ENCODE data around the gene RPGRIP1L. TPM values are rescaled to one million over a fixed set of nuclear protein-coding genes. Genes with fewer than 3 reads are reported as not detected.

The RPGRIP1L gene
- total RNA-seq, 1 experiment from 2014 or later: 16.1 TPM

DNA sequence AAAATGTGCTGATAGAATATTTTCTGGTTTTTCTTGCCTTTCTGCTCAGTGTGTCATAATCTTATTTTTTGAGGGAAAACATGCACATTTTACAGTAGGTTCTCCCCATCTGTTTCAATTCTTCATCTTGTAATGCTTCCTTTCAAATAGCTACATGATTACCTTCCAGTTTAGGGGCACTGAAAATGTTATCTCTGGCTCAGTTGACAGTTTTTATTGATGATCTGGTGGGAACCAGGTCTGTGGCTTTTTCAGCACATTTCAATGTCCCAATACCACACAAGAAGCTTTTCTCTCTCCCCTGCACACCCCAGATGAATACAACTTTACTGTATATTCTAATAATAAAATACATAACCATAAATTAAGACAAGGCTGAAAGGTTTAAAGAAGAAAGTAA lies 36.8 kb upstream of the RPGRIP1L start:
- no peak for DNase-seq
- Histone ChIP-seq H3K9me3 (no peaks in the 10 kb centered on the region), H3K27me3 (replicated peaks; ENCODE audit: control insufficient read depth, insufficient read depth, low read length) (no peaks in the 10 kb centered on the region), H3K36me3 (ENCODE audit: control insufficient read depth, insufficient read depth, low read length) (no peaks in the 10 kb centered on the region), H3K4me3 (ENCODE audit: low read depth, low read length) (no peak overlapping the region), H3K4me1 (peaks cover 13% of the 10 kb centered on the region)
- ChIA-PET CTCF (interaction anchor here (1.0 kb wide), 1 partner anchor 191 kb away, joined by 3 read pairs; no protein-coding TSS in a partner anchor), POLR2A (no interaction called here)
- peaks cover 40% of the 10 kb centered on the region for H3K4me1 Mint-ChIP-seq (ENCODE audit: low read depth, unreplicated experiment)
- H3K9me3 Mint-ChIP-seq (ENCODE audit: unreplicated experiment): no peaks in the 10 kb centered on the region
- TF ChIP-seq, protein P1, sequence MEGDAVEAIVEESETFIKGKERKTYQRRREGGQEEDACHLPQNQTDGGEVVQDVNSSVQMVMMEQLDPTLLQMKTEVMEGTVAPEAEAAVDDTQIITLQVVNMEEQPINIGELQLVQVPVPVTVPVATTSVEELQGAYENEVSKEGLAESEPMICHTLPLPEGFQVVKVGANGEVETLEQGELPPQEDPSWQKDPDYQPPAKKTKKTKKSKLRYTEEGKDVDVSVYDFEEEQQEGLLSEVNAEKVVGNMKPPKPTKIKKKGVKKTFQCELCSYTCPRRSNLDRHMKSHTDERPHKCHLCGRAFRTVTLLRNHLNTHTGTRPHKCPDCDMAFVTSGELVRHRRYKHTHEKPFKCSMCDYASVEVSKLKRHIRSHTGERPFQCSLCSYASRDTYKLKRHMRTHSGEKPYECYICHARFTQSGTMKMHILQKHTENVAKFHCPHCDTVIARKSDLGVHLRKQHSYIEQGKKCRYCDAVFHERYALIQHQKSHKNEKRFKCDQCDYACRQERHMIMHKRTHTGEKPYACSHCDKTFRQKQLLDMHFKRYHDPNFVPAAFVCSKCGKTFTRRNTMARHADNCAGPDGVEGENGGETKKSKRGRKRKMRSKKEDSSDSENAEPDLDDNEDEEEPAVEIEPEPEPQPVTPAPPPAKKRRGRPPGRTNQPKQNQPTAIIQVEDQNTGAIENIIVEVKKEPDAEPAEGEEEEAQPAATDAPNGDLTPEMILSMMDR (IDR thresholded peaks at IDR 0.05; ENCODE audit: insufficient read depth in 1 of 2, low read depth in 1 of 2, low read length in 1 of 2, severe bottlenecking in 1 of 2, unreplicated experiment in 1 of 2): no peak
- H3K27ac Mint-ChIP-seq (ENCODE audit: unreplicated experiment): no peak overlapping the region
- no peaks in the 10 kb centered on the region for H3K27me3 Mint-ChIP-seq (ENCODE audit: insufficient read depth, unreplicated experiment)
- intact Hi-C loops (cut with micrococcal nuclease; ENCODE audit: unreplicated experiment): loop anchor here (5.0 kb wide), 1 partner anchor 48 kb away; no protein-coding TSS in a partner anchor
- no TSS peak for BruUV-seq (replicated peaks)
- H3K4me3 Mint-ChIP-seq (ENCODE audit: unreplicated experiment): no peak overlapping the region
- H3K36me3 Mint-ChIP-seq (ENCODE audit: insufficient read depth, unreplicated experiment): no peaks in the 10 kb centered on the region

DNA sequence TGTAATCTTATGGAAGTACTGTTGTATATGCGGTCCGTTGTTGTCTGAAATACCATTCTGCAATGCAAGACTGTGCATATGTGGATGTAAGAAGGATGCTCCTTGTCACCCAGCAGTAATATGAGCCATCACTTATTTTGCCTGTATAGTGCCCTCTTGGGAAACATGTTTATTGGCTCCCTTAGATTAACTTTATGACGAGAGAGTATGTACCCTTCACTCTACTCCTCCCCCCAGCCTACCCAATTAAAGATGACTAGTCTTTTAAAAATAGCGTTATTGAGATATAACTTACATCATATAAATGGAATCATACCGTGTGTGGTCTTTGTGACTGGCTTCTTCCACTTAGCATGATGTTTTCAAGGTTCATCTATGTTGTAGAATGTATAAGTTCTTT lies 33.9 kb upstream of the RPGRIP1L start:
- Histone ChIP-seq H3K36me3 (ENCODE audit: control insufficient read depth, insufficient read depth, low read length) (no peaks in the 10 kb centered on the region), H3K4me3 (ENCODE audit: low read depth, low read length) (no peak overlapping the region), H3K27me3 (replicated peaks; ENCODE audit: control insufficient read depth, insufficient read depth, low read length) (no peaks in the 10 kb centered on the region), H3K4me1 (peaks cover 24% of the 10 kb centered on the region), H3K9me3 (no peaks in the 10 kb centered on the region)
- ChIA-PET CTCF (no interaction called here), POLR2A (no interaction called here)
- Mint-ChIP-seq H3K4me3 (ENCODE audit: unreplicated experiment) (no peak overlapping the region), H3K4me1 (ENCODE audit: low read depth, unreplicated experiment) (peaks cover 35% of the 10 kb centered on the region), H3K27me3 (ENCODE audit: insufficient read depth, unreplicated experiment) (no peaks in the 10 kb centered on the region), H3K27ac (ENCODE audit: unreplicated experiment) (no peak overlapping the region), H3K36me3 (ENCODE audit: insufficient read depth, unreplicated experiment) (peaks cover 2% of the 10 kb centered on the region), H3K9me3 (ENCODE audit: unreplicated experiment) (no peaks in the 10 kb centered on the region)
- no peak for DNase-seq
- TF ChIP-seq, protein P1 (IDR thresholded peaks at IDR 0.05; ENCODE audit: insufficient read depth in 1 of 2, low read depth in 1 of 2, low read length in 1 of 2, severe bottlenecking in 1 of 2, unreplicated experiment in 1 of 2): no peak
- intact Hi-C loops (cut with micrococcal nuclease; ENCODE audit: unreplicated experiment): no loop called here
- no TSS peak for BruUV-seq (replicated peaks)

DNA sequence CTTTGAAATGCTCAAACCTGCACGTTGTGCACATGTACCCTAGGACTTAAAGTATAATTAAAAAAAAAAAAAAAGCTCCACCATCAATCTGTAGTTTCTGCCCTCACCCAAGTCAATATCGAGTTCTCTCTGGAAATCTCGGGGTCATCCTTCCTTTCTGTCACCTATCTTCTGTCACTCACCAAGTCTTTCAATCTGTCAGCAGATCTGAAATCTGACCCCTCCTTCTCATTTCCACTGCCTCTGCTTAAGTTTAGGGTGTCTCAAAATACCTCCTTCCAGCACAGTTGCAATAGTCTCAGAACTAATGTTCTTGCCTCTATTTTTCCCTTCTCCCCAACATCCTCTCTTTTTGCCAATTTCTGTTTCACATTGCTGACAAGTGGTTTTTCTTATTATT lies 32.6 kb upstream of the RPGRIP1L start:
- no peaks in the 10 kb centered on the region for H3K9me3 ChIP-seq
- ChIA-PET POLR2A (interaction anchor here (0.6 kb wide), 1 partner anchor 295 kb away, joined by 6 read pairs; no protein-coding TSS in a partner anchor), CTCF (no interaction called here)
- DNase-seq: no peak
- no TSS peak for BruUV-seq (replicated peaks)
- Mint-ChIP-seq H3K27ac (ENCODE audit: unreplicated experiment) (no peak overlapping the region), H3K27me3 (ENCODE audit: insufficient read depth, unreplicated experiment) (no peaks in the 10 kb centered on the region), H3K4me1 (ENCODE audit: low read depth, unreplicated experiment) (peaks cover 32% of the 10 kb centered on the region), H3K9me3 (ENCODE audit: unreplicated experiment) (no peaks in the 10 kb centered on the region), H3K36me3 (ENCODE audit: insufficient read depth, unreplicated experiment) (peaks cover 7% of the 10 kb centered on the region), H3K4me3 (ENCODE audit: unreplicated experiment) (no peak overlapping the region)
- H3K36me3 ChIP-seq (ENCODE audit: control insufficient read depth, insufficient read depth, low read length): no peaks in the 10 kb centered on the region
- peaks cover 37% of the 10 kb centered on the region for H3K4me1 ChIP-seq
- intact Hi-C loops (cut with micrococcal nuclease; ENCODE audit: unreplicated experiment): no loop called here
- no peak overlapping the region for H3K4me3 ChIP-seq (ENCODE audit: low read depth, low read length)
- no peaks in the 10 kb centered on the region for H3K27me3 ChIP-seq (replicated peaks; ENCODE audit: control insufficient read depth, insufficient read depth, low read length)
- TF ChIP-seq, protein P1 (IDR thresholded peaks at IDR 0.05; ENCODE audit: insufficient read depth in 1 of 2, low read depth in 1 of 2, low read length in 1 of 2, severe bottlenecking in 1 of 2, unreplicated experiment in 1 of 2): no peak
